Thyroid gland (tissue), 4 donors: Measurements from ENCODE around the gene GGT6.

Experiments
- POLR2A ChIP-seq, 2 donors: fragments of 450-650 bp; IDR thresholded peaks; one replicate each; pipeline ENCODE4 v1.6.1; 2017; ENCODE audit warnings: antibody characterized with exemption in 2 of 2, mild to moderate bottlenecking in 2 of 2, moderate library complexity in 1 of 2
- TF ChIP-seq, protein P1 (sequence below), 6 experiments: fragments of 200-600 bp in 3 of 6; fragments of 450-650 bp in 3 of 6; sonication (generic) in 3 of 6; IDR thresholded peaks; one replicate each; pipeline ENCODE4 v1.5.1; 2016 to 2019; ENCODE audit warnings: antibody characterized with exemption in 6 of 6, mild to moderate bottlenecking in 2 of 6, inconsistent platforms in 1 of 6, moderate library complexity in 1 of 6

- TF ChIP-seq, protein P1, sequence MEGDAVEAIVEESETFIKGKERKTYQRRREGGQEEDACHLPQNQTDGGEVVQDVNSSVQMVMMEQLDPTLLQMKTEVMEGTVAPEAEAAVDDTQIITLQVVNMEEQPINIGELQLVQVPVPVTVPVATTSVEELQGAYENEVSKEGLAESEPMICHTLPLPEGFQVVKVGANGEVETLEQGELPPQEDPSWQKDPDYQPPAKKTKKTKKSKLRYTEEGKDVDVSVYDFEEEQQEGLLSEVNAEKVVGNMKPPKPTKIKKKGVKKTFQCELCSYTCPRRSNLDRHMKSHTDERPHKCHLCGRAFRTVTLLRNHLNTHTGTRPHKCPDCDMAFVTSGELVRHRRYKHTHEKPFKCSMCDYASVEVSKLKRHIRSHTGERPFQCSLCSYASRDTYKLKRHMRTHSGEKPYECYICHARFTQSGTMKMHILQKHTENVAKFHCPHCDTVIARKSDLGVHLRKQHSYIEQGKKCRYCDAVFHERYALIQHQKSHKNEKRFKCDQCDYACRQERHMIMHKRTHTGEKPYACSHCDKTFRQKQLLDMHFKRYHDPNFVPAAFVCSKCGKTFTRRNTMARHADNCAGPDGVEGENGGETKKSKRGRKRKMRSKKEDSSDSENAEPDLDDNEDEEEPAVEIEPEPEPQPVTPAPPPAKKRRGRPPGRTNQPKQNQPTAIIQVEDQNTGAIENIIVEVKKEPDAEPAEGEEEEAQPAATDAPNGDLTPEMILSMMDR (IDR thresholded peaks at IDR 0.05), result no peak
- no peak for TF ChIP-seq POLR2A (IDR thresholded peaks at IDR 0.05)
These were observed 33.2 kb downstream of the GGT6 start for GRCh38 chr17:4527134-4527533.
